ENCODE measurements around the gene ERCC6L. TPM values are rescaled to one million over a fixed set of nuclear protein-coding genes. Genes with fewer than 3 reads are reported as not detected.

ERCC6L gene
- total and polyA plus RNA-seq, 12 donors, result 0.01 to 0.23 (median 0.12) TPM; not detected in 8

- ATAC-seq (no peak), DNase-seq (no peak)
- no peak for TF ChIP-seq CTCF (IDR thresholded peaks at IDR 0.05)
- Histone ChIP-seq H3K27ac (no peak overlapping the region), H3K4me3 (no peak overlapping the region), H3K4me1 (no peaks in the 10 kb centered on the region), H3K27me3 (peaks cover 0 to 35% (median 0%) of the 10 kb centered on the region in 7 donors), H3K36me3 (no peaks in the 10 kb centered on the region), H3K9me3 (peaks cover 0 to 8% (median 0%) of the 10 kb centered on the region in 11 donors)
- 76 to 80% methylated on average over 10 of the region's 10 CpGs for WGBS, 2 donors
- intact Hi-C loops (cut with DNase I), result no loop called here
Observed at GRCh38 chrX:72159769-72160168, 79.1 kb downstream of the ERCC6L start.

GRCh38 chrX:72158773-72159172 lies 80.1 kb downstream of the ERCC6L start:
- intact Hi-C loops (cut with DNase I), result no loop called here
- 93% methylated on average over 3 of the region's 3 CpGs for WGBS, 2 donors
- no peak for ATAC-seq
- Histone ChIP-seq H3K9me3 (peaks cover 0 to 8% (median 0%) of the 10 kb centered on the region in 11 donors), H3K4me3 (no peak overlapping the region), H3K4me1 (no peaks in the 10 kb centered on the region), H3K27ac (no peak overlapping the region), H3K36me3 (no peaks in the 10 kb centered on the region), H3K27me3 (peaks cover 0 to 39% (median 0%) of the 10 kb centered on the region in 7 donors)
- no peak for DNase-seq
- TF ChIP-seq CTCF (IDR thresholded peaks at IDR 0.05), result no peak

Other genes with a start within 250 kb of the ERCC6L start
- gene RTL5, start 107.1 kb downstream of the ERCC6L start, total RNA-seq, result 1 to 10 TPM; 1.6 to 5.4 (median 2.9) TPM
- 1 to 10 TPM; 1.1 to 1.8 TPM for gene RTL5, start 107.1 kb downstream of the ERCC6L start, polyA plus RNA-seq
- 10 to 100 TPM in 6 of 10 donors, 1 to 10 TPM in 4; 6.9 to 15.6 (median 10.5) TPM for gene PIN4, start 57.3 kb downstream of the ERCC6L start, total RNA-seq
- gene PIN4, start 57.3 kb downstream of the ERCC6L start, polyA plus RNA-seq, result 10 to 100 TPM; 17.7 to 52.8 TPM
- gene RPS4X, start 38.2 kb upstream of the ERCC6L start, total RNA-seq, result 100 to 1,000 TPM; 404 to 657 (median 436) TPM
- 100 to 1,000 TPM; 397 to 783 TPM for gene RPS4X, start 38.2 kb upstream of the ERCC6L start, polyA plus RNA-seq
- gene CITED1, start 66.9 kb upstream of the ERCC6L start, total RNA-seq, result under 1 TPM in 2 of 10 donors, not detected in 8; 0.20 to 0.53 TPM
- under 1 TPM in 1 of 2 donors, not detected in 1; 0.83 TPM for gene CITED1, start 66.9 kb upstream of the ERCC6L start, polyA plus RNA-seq